HL-60/S4 (cell line): ENCODE results near the gene ZG16B.

Source experiments
- in situ Hi-C: fragments of 300-500 bp; cut with MboI; formaldehyde crosslinking; loops from 2 replicates; pipeline ENCODE4 v1.14.3; 2022; ENCODE audit warnings: low sequenced_read_pairs

The ZG16B gene

DNA sequence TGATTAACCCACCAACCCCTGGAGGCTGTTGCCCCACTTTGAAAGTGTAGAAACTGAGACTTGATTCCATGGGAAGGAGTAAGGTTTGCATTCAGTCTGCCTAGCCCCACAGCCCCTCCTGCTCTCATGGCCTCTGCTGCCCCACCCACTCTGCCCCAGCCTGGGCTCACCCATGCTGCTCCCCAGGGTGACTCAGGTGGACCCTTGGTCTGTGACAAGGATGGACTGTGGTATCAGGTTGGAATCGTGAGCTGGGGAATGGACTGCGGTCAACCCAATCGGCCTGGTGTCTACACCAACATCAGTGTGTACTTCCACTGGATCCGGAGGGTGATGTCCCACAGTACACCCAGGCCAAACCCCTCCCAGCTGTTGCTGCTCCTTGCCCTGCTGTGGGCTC lies 25.4 kb upstream of the ZG16B start:
- in situ Hi-C loops = no loop called here

DNA sequence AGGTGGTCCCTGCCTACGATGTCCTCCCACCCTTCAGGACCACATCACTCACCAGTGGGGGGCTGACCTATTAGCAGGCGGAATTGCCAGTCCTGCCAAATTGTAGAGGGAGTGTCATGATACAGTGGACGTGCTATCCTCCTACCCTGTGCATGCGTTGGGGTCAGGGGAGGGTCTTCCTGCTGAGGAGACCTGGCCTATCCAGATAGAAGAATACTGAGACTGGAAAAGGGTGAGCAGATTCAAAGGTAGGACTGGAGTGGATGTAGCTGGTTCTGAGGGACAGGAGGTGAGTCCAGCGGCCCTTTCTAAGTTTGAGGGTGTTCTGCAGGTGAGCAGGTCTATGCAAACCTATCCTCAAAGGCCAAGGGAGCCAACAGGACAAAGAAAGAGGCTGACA lies 23.8 kb upstream of the ZG16B start:
- in situ Hi-C loops = no loop called here

DNA sequence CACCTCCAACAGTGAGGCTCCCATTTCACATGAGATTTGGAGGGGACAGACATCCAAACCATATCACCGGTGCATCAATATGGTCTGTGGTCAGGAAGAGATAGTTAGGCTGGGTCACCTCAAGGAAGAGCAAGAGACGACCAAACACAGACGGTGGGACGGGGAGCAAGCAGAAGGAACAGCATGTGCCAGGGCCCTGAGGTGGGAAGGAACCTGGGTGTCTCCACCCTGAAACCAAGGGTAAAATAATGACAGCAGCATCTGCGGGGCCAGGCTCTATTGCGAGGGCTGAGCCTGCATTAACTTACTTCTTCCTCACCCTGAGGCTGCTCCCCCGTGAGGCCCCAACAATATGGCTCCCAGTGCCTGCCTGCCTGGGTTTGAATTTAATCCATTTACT lies 21.9 kb upstream of the ZG16B start:
- in situ Hi-C loops = no loop called here

DNA sequence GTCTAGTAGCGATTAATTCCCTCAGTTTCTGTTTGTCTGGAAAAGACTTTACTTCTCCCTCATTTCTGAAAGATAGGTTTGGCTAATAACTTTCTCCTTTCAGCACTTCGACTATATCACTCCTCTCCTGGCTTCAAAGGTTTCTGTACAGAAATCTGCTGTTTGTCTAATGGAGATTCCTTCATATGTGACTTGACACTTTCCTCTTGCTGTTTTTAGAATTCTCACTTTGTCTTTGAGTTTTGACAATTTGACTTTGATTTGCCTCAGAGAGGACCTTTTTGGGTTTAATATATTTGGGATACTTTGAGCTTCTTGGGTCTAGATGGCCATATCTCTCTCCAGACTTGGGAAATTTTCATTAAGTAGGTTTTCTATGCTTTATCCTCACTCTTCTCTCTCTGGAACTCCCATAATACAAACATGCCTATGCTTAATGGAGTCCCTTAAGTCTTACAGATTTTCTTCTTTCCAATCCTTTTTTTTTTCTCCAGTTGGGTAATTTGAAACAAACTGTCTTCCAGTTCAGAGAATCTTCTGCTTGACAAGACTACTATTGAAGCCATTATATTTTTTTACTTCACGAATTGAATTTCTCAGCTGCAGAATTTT lies 20.8 kb upstream of the ZG16B start:
- in situ Hi-C loops = no loop called here

DNA sequence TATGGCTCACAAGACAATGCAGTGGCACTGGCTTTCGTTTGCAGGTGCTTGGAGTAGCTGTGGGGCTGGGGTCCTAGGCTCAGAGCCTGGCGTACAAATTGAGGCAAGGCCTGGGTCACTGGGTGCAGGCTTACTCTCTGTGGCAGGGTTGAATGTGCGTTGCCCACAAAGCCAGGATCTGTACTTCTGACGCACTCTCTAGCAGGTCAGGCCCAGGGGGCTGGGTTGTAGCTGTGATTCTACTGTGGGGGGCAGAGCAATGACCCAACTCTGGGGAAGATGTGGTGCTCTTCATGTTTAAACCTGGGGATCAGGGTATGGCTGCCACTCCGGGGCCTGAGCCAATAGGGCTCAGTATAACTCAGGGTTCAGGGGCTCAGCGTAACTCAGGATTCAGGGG lies 19.5 kb upstream of the ZG16B start:
- in situ Hi-C loops = no loop called here

DNA sequence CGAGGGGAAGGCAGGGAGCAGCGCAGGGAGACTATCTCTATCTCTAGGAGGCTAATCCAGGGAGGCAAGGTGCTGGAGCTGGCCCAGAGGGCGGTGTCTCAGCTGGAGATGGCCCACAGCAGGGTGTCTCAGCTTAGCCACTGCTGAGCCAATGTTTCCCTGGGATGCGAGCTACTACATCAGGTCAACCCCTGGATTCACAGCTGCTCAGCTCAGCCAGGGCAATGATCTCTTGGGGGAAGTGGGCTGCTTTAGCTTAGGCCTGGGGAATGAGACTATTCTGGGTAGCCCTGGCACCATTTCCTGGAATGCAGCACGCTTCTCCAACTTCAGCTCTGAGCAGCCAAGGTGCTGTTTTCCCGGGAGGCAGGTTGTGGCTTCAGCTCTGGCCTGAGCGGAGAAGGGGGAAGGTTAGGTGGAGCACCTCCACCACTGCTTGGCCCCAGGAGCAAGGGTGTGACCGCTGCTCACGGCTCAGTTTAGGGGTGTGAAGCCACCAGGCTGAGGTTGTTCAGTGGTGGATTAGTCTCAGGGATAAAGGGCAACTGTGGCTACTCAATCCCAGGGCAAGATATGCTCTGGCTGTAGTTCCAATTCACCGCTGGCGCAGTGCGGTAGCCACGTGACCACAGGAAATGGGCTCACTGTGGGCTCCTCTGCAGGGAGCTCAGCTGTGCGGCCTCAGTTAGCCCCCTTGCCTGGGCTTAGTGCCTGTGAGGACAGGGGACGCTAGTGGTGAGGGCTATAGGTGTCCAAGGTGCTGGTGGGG lies 18.2 kb upstream of the ZG16B start:
- in situ Hi-C loops = no loop called here

DNA sequence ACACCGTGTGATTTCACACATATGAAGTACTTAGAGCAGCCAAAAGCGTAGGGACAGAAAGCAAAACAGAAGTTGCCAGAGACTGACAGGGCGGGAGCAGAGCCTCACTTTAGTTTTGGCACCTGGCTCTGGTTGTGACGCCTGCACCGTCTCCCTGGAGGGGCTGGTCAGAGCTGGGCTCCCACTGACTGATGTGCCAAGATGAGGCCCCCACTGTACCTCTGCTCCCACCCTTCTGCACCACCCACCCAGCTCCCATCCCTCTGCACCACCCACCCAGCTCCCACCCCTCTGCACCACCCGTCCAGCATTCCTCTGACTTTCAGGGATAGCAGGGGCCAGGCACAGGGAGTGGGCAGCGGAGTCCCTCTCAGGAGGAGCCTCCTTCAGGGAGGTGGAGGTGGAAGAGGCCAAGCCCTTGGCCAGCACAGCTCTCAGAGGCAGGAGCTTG lies 16.3 kb upstream of the ZG16B start:
- in situ Hi-C loops = no loop called here

DNA sequence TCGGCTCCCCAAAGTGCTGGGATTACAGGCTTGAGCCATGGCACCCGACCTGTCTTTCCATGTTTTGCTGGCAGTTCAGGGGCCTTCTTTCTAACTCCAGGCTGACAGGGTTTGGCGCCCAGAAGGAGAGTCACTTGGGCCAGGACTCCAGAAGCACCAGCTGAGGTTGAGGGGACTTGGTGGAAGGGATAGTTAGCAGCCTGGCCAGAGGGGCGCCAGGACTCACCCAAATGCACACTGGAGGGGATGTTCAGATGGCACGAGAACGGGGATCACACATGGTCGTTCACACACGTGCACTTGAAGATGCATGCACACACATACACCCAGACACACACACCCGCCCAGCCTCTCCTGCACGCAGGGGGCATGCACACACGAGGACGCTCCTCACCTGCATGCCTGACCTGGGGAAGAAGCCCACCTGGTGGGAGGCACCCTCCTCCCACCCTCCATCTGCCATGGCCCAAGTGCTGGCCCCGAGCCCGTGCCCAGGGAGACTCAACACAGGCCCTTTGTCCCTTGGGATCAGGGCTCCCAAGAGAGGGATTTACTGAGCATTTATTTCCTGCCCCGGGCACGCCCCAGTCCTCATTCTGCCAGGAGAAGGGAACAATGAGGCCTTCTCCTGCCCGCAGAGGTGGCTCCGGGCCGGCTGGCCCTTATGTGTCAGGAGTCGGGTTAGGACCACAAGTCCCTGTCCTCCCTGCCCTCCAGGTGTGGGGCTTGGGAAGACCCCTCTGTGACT lies 15.4 kb upstream of the ZG16B start:
- in situ Hi-C loops = no loop called here

DNA sequence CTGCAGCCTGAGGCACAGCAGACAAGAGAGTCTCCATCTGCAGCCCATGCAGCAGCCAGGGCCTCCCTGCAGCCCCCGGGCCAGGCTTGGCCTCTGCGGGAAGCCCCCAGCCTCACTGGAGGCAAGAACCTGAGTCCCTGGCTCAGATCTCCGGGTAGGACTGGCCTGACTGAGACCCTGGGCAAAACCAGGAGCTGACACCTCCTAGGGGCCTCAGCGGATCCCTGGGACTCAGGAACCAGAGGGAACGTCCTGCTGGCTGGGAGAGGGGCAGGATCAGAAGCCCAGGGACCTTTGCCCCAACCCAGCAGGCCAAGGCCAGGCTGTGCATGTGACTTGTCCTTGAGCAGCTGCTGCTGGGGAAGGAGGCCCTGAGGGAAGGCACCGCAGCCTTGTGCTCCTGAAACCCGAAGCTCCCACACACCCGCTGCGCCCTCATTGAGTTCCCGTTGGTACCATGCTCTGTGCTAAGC lies 14.8 kb upstream of the ZG16B start:
- in situ Hi-C loops = no loop called here

DNA sequence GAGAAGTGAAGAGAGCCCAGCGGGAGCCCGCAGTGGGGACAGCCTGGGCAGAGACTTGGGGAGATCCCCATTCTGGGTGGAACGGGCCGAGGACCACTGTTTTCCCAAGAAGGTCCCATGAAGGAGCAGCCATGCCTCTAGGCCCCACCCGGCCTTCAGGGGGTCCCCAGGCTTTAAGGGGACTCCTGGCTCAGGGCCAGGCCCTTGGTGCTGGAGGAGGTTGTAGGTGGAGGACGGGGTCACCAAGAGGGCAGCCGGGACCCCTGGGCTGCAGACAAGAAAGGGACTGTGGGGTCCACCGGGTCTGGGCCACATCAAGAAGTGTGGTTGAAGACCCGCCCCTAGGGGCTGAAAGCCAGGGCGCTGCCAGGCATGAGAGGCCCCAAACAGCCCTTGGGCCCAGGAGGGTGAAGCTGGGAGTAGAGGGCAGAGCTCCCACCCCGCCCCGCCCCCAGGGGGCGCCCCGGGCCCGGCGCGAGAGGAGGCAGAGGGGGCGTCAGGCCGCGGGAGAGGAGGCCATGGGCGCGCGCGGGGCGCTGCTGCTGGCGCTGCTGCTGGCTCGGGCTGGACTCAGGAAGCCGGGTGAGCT lies 13.3 kb upstream of the ZG16B start, which contains the start of gene PRSS21:
TSS of gene PRSS21 (plus strand) at position 487 of the 589 bp plus-strand sequence. CDS start at position 519, 32 bp downstream.
- in situ Hi-C loops = no loop called here

DNA sequence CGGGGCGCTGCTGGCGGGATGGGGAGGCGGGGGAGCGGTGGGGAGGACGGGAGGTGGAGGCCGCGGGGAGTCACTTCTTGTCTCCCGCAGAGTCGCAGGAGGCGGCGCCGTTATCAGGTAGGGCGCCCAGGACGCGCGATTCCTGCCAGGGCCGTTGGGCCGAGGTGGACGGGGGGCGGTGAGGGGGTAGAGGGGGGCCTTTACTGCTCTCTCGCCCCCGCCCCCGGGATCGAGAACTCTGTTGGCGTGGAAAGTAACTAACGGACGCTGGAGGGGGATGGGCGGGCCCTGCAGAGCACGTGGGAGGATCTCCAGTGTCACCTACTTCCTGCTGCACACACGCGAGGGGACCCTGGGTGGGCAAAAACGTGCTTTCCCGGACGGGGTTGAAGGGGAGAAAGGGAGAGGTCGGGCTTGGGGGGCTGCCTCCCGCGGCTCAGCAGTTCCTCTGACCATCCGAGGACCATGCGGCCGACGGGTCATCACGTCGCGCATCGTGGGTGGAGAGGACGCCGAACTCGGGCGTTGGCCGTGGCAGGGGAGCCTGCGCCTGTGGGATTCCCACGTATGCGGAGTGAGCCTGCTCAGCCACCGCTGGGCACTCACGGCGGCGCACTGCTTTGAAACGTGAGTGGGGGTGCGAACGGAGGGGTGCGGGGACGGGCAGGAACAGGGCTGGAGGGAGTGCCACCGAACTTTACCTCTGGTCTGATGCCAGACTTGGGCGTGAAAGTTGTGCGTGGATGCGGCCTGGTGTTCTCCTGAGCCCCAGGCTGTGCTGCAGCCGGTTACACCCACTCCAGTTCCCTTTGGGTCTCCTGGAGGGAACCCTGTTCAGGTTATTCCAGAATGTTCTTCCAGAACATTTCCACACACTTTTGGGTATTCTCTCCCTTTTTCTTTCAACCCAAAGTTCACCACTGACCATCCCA lies 12.5 kb upstream of the ZG16B start:
- in situ Hi-C loops = no loop called here

DNA sequence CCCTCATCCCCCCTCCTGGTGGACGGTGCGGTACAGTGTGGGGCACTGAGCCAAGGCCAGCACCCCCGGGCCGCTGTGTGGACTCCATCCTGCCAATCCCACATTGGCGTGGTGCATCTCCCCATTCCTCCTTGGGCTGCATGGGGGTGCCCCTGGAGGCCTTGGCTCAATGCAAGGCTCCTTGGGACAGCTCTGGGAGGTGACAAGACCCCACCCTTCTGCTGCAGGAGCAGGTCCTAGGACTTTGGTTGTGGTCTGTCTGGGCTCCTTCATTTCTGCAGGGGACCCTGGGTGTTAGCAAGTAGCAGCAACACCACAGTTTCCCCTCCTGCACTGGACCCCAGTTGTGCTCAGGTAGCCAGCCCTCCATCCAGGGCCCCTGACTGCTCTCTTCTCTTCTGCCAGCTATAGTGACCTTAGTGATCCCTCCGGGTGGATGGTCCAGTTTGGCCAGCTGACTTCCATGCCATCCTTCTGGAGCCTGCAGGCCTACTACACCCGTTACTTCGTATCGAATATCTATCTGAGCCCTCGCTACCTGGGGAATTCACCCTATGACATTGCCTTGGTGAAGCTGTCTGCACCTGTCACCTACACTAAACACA lies 11.7 kb upstream of the ZG16B start:
- in situ Hi-C loops = no loop called here

DNA sequence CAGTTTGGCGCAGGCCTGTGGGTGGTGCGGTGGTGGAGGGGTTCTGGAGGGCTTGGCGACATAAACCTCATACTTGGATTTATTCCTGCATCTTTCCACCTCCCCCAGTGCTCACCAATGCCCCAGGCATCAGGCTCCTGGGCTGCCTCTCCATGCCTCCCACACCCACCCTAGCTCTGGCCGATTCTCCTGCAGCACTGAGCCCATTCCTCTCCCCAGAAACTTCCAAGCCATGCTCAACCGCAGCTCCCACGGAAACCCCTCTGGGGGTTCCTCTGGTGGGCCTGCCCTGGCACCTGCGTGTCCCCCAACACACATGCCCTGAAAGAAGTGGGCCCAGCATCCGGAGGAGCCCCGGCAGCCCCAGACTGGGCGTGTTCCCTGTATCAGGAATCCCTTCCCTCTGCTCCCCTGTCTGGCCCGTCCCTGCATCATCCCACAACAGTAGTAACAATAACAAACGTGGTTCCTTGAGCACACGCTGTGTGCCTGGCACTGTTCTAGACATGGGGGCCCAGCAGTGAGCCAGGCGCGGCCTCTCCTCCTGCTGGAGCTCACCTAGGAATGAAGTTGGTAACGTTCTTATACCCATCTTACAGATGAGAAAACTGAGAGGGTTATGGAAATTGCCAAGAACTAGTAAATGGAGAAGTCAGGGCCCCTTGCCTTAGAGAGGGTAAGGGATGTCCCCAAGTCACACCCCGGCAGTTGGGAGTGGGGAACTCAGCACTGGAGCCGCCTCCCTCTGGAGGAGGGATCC lies 10.7 kb upstream of the ZG16B start:
- in situ Hi-C loops = no loop called here

DNA sequence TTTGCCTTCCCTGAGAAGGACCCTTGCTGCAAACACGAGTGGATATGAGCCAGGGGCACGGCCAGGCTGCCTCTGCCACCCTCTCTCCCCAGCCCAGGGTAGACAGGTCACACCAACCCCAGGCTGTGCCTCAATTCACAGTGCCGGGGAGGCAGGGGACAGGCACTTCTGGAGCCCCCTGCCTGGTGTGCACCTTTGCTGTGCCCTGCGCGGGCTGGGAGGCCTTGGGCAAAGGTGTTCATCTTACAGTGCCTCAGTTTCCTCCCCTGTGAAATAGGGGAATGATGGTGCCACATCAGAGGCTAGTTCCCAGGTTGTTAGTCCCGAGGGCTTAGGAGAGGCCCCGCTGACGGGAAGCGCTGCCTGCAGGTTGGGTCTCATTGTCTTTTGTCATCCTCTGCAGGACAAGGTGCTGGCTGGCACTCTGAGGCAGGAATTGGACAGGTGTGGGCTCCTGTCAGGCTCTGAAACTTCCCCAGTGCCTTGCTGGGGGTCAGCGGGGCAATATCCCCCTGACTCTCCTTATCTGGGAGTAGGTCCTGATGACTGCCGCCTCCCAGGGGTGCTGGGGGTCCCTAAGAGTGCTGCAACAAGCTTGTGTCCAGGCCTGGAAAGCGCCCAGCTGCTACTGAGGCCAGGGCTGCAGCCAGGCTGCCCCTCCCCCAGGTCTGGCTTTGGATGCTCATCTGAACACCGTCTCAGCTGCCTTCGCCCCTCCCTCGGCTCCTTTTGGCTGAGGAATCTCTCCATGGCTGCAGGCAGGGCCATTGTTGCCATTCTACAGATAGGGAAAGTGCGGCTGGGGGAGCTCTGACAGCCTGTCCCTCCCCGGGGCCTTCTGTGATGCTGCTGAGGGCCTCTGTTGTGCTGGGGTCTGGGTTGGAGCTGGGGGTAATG lies 9.9 kb upstream of the ZG16B start:
- in situ Hi-C loops = no loop called here

DNA sequence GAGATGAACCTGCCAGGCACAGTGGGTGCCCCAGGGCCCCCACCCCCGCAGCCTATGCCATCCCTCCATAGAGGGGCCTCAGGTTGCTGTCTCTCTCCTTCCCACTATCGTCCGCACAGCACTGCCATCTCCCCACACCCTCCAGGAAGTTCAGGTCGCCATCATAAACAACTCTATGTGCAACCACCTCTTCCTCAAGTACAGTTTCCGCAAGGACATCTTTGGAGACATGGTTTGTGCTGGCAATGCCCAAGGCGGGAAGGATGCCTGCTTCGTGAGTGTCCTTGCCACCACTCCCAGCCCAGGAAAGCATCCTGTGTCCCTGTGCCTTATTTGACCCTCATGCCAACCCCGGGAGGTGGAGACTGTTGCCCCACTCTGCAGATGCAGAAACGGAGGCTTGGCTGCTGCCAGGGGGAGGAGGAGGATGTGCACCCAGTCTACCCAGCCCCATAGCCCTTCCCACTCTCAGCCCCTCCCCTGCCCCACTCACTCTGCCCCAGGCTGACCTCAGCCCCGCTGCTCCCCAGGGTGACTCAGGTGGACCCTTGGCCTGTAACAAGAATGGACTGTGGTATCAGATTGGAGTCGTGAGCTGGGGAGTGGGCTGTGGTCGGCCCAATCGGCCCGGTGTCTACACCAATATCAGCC lies 9.1 kb upstream of the ZG16B start:
- in situ Hi-C loops = no loop called here

DNA sequence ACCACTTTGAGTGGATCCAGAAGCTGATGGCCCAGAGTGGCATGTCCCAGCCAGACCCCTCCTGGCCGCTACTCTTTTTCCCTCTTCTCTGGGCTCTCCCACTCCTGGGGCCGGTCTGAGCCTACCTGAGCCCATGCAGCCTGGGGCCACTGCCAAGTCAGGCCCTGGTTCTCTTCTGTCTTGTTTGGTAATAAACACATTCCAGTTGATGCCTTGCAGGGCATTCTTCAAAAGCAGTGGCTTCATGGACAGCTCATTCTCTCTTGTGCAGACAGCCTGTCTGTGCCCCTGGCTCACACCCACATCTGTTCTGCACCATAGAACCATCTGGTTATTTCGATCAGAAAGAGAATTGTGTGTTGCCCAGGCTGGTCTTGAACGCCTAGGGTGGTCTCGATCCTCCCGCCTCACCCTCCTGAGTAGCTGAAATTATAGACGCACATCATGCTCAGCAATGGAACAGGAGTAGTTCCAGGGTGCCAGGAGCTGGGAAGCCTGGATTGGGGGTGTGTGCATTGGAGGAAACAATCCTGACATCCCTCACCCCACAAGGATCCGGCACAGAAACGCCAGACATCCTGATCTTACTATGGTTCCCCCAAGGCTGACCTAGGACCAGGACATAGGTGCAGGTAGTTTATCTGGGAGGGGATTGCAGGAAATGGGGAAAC lies 8.5 kb upstream of the ZG16B start:
- in situ Hi-C loops = no loop called here

DNA sequence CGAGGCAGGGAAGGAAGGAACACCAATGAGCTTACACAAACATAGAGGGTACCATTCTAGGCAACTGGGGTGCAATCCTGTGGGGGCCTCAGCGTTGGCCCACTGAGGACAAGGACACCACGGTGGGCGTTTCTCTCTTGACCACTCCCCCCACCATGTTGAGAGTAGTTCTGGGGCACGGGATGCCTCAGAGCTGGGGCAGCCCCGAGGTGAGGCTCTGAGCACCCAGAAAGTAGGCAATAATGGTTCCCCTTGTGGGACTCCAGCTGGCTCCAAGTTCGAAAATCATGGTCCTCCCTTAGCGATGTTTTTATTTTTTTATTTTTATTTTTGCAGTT lies 8.0 kb upstream of the ZG16B start:
- in situ Hi-C loops = no loop called here
